NCI-H187 treated with DMSO at 0.1 percent for 48 hours (cell line): ENCODE results near the gene GPR68.
"Not testable (repeated sequence)": the region's sequence is repeated elsewhere in the genome, so short reads cannot be mapped to it uniquely, and the experiment has no call there.

Experiments
- DNase-seq: peaks from one replicate; lab custom pipeline; 2025; lab: John Stamatoyannopoulos, UW

GPR68 gene

GRCh38 chr14:91252871-91253794 is 8.6 kb upstream of the GPR68 start:
- DNase-seq = no peak

- no peak for DNase-seq
Observed at GRCh38 chr14:91250912-91251311, 6.4 kb upstream of the GPR68 start.

DNA sequence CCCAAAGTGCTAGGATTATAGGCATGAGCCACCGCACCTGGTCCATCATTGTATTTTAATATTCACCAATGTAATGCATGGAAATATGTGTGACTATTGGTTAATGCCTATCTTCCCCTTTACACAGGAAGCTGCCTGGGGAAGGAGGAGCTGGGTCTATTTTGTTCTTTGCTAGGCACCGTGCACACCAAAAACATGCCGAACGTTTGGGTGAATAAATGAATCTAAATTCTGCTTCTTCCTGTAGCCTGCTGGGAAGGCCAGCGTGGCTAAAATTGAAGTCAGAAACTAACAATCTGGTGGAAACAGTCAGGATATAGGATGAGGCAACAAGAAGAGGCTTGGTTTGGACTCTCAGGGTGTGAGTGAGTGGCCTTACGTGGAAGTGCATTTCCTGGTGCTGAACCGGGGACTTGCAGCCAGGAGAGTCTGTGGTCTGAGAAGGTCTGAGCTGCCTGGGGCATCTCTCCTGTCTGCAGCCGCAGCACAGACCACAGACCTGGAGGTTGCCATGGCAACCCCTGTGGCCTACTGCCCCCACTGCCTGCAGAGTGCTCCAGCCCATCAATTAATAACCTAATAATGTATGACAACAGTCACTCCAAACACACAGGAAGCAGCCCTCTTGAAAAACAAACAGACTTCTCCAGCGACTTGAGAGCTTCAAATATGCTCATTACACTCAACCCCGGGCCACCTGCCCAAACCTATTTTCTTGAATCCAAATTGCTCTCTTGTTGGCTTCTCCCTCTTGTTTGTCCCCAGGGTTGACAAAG is 5.5 kb upstream of the GPR68 start:
- DNase-seq = no peak

DNA sequence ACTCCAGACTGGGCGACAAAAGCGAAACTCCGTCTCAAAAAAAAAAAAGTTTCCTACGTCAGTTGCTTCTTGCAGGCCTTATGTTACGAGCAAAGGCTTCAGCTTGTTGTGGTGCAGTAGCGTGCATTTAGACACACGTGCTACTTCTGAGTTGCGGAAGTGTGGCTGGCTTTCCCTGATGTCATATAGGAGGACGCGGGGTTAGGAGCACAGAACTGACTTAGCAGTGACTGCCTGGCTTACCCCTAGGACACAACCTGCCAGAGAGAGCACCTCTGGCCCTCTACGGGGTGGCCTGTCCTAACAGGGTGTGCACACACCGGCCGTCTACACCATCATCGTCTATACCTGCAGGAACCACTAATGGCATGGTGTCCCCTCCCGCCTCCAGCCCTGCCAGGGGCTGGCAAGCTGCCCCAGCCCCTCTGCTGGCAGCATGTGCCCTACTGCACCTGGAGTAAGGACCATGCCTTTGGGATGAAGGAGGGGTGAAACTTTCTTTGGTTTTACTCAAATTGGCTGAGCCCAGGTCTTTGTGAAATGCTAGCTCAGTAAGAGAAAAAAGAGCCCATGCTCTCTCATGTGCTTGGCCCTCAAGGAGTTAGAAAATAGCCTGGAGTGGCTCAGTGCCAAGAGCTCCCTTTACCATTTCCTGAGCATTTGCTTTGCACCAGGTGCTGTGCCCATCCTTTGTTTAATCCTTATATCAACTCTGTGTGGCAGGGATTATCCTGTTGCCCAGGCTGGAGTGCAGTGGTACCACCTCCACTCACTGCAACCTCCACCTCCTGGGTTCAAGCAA is 1.7 kb upstream of the GPR68 start:
- DNase-seq = no peak

- not testable (repeated sequence) for DNase-seq
Observed at GRCh38 chr14:91245616-91246015, 1.1 kb upstream of the GPR68 start.

DNA sequence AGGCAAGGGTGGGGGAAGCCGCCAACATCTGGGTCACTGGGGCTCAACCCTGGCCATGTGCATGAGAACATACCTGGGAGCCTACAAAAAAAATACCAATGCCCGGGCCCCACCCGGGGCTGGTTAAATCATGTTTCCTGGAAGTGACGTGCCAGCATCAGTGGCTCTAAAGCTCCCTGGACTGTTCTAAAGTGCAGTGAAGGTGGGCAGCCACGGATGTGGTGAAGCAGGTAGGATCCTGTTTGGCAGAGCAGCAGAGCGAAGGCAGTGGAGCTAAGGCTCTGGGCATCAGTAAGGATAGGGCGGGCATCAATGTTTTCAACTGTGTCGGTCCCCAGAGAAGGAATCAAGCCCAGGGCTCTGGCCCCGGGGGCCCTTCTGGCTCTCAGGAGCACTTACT is 525 bp upstream of the GPR68 start:
- no peak for DNase-seq

DNA sequence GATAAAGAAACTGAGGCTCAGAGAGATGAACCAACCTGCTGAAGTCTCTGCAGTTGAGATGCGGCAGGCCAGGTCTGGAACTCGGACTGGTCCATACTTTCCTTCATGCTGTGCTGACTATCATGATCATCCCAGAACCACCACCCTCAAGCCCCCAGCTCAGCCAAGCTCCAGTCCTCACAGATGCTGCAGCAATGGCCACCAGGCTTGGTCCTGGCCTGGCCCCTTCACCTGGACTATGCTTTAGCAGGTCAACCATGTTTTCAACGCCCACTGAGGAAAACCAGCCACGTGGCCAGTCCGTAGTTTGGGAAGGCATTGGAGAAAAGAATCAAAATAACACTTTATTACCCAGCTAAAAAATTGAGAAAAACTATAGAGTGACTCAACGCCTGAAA is 1.4 kb downstream of the GPR68 start:
- no peak for DNase-seq

DNA sequence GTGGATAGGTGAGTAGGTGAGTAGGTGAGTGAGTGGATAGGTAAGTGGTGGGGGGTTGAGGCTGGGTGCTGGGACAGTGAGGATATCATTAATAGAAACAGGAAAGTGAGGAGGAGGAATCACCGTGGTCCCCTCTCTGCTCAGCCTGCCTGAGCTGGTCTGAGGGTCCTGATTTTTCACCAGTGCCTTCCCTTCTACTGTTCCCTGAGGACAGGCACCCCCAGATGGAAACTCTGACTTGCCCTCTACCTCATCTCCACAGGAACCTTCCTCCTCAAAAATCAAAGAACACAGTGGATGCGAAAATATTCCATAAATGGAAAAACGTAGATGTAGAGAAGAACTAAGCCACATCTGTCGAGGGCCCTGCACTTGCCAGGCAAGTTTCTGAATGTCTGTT is 1.9 kb downstream of the GPR68 start:
- no peak for DNase-seq

- DNase-seq = no peak
Observed at GRCh38 chr14:91241863-91242262, 2.6 kb downstream of the GPR68 start.

DNA sequence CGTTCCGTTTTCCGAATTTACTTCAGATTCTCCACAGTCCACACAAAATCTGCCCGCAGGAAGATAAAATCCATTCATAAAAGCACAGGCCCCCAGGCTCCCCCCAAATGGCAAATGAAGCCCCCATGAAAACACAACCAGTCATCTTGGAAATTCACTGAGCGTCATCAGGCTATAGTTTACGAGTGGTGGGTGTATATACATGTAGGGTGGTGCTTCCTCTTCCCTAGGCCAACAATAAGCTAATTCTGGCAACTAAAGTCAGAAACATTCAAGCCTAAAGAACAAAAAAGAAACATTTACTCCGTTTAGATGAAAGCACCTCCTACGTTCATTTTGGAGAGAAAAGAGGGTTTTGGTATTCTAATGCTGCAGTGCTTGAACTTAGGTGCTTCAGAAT is 5.8 kb downstream of the GPR68 start:
- no peak for DNase-seq

DNA sequence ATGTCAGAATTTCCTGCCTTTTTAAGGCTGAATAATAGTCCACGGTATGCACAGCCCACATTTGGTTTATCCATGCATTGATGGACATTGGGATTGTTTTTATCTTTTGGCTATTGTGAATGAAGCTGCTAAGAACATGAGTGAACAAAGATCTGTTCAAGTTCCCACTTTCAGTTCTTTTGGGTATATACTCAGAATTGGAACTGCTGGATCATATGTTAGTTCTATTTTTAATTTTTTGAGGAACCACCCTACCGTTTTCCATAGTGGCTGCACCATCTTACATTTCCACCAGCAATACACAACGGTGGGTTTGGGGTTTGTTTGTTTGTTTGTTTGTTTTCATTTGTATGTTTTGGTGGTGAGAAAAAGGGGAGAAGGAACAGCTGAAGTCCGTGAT is 6.4 kb downstream of the GPR68 start:
- DNase-seq = no peak

- no peak for DNase-seq
Observed at GRCh38 chr14:91237219-91237618, 7.3 kb downstream of the GPR68 start.

GRCh38 chr14:91235841-91236240 is 8.7 kb downstream of the GPR68 start:
- DNase-seq = no peak

GRCh38 chr14:91234791-91235114 is 9.8 kb downstream of the GPR68 start:
- no peak for DNase-seq

GRCh38 chr14:91233936-91234790 is 10.3 kb downstream of the GPR68 start:
- DNase-seq = no peak

- DNase-seq = no peak
Observed at GRCh38 chr14:91232603-91233002, 11.9 kb downstream of the GPR68 start.

DNA sequence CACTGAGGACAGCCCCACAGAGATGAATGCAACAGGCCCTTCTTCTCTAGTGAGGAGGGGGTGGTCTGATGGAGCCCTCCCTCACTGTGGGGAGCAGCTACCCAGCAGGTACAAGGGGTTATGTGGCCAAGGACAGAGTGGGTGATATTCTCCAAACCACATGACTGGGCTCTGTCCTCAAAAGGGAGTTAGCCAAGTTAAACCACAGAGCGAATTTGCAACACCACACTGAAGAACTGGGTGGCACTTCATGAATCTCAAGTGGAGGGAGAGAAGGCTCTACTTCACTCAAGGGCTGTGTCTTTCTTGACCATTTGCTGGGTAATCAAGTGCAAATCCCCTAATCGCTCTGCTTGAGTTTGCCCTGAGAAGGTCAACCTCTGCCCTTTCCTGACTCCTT is 12.5 kb downstream of the GPR68 start:
- DNase-seq = no peak

GRCh38 chr14:91231446-91231845 is 13.1 kb downstream of the GPR68 start:
- DNase-seq = no peak

- DNase-seq = no peak
Observed at GRCh38 chr14:91230397-91231035, 14.0 kb downstream of the GPR68 start.

DNA sequence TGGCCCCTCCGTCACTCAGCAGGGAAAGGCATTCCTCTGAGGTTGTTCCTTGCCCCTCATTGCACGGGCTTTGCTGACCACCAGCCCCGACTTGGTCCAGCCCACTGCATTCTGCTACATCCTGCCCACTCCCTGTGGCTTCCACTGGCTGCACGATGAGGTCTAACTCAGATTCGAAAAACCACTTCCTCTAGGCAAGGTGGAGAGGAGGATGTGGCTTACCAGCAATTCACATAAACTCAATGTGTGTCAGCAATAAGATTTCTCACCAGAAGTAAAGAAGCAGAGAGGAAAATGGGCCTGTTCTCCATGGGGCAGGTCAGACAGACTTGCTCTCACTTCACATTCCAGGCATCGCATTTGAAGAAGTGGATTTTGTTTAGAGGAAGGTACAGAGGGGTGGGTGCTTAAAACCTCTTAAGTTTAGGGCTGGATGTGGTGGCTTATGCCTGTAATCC is 14.7 kb downstream of the GPR68 start:
- no peak for DNase-seq

- DNase-seq = no peak
Observed at GRCh38 chr14:91229005-91229382, 15.5 kb downstream of the GPR68 start.
